Right kidney (tissue), 9 donors: ENCODE measurements around the gene SH3GL2.

Experiments used
- DNase-seq: peaks from one replicate; pipeline ENCODE4 v3.0.0-alpha.2; 2016
- long read RNA-seq, 8 donors: transcript quantifications; one replicate each; lab custom pipeline, GENCODE V29; 2026

SH3GL2 gene
- long read RNA-seq, donor 1: 0 reads
- long read RNA-seq, donor 2: 0 reads
- long read RNA-seq, donor 3, partial matches to known transcripts: 0 of 1 reads
- long read RNA-seq, donor 3, other reads (novel, unspliced or antisense): 0 of 1 reads
- long read RNA-seq, donor 4: 0 reads
- long read RNA-seq, donor 5, partial matches to known transcripts: 0 of 1 reads
- long read RNA-seq, donor 5, other reads (novel, unspliced or antisense): 0 of 1 reads
- long read RNA-seq, donor 6, partial matches to known transcripts: 0 of 2 reads
- long read RNA-seq, donor 6, other reads (novel, unspliced or antisense): 0 of 2 reads
- long read RNA-seq, donor 7: 0 reads
- long read RNA-seq, donor 8: 0 reads

GRCh38 chr9:17578911-17579793 is at the start of gene SH3GL2:
SH3GL2 (plus strand) TSS chr9:17579066.
- DNase-seq: peak; percentile 77

- peak; percentile 38 for DNase-seq
Measured at GRCh38 chr9:17531642-17532254, 47.1 kb upstream of the SH3GL2 start.

GRCh38 chr9:17532461-17532860 is 46.4 kb upstream of the SH3GL2 start:
- no peak for DNase-seq

- DNase-seq: no peak
Measured at GRCh38 chr9:17535176-17535575, 43.7 kb upstream of the SH3GL2 start.

- DNase-seq: no peak
Measured at GRCh38 chr9:17536027-17536426, 42.8 kb upstream of the SH3GL2 start.

GRCh38 chr9:17551023-17551422 is 27.8 kb upstream of the SH3GL2 start:
- DNase-seq: no peak

- no peak for DNase-seq
Measured at GRCh38 chr9:17555362-17556054, 23.4 kb upstream of the SH3GL2 start.

GRCh38 chr9:17556255-17556654 is 22.6 kb upstream of the SH3GL2 start:
- DNase-seq: no peak

- DNase-seq: no peak
Measured at GRCh38 chr9:17556935-17557334, 21.9 kb upstream of the SH3GL2 start.

GRCh38 chr9:17571825-17572224 is 7.0 kb upstream of the SH3GL2 start:
- no peak for DNase-seq

GRCh38 chr9:17574342-17574741 is 4.5 kb upstream of the SH3GL2 start:
- no peak for DNase-seq

- DNase-seq: no peak
Measured at GRCh38 chr9:17578577-17578910, 322 bp upstream of the SH3GL2 start.

- no peak for DNase-seq
Measured at GRCh38 chr9:17580119-17580518, 1.3 kb downstream of the SH3GL2 start.

- DNase-seq: no peak
Measured at GRCh38 chr9:17587113-17587512, 8.2 kb downstream of the SH3GL2 start.

GRCh38 chr9:17588395-17588794 is 9.5 kb downstream of the SH3GL2 start:
- no peak for DNase-seq

GRCh38 chr9:17588941-17589340 is 10.1 kb downstream of the SH3GL2 start:
- no peak for DNase-seq

GRCh38 chr9:17589771-17590170 is 10.9 kb downstream of the SH3GL2 start:
- DNase-seq: no peak

- no peak for DNase-seq
Measured at GRCh38 chr9:17594961-17595360, 16.1 kb downstream of the SH3GL2 start.

GRCh38 chr9:17597977-17598376 is 19.1 kb downstream of the SH3GL2 start:
- DNase-seq: no peak

GRCh38 chr9:17600962-17601593 is 22.2 kb downstream of the SH3GL2 start:
- DNase-seq: no peak

- no peak for DNase-seq
Measured at GRCh38 chr9:17604556-17604955, 25.7 kb downstream of the SH3GL2 start.
